GM12878 (cell line): Measurements from ENCODE around the gene LHFPL2. TPM values are rescaled to one million over a fixed set of nuclear protein-coding genes. Genes with fewer than 3 reads are reported as not detected.

Experiments used
- BACH1 ChIP-seq: fragments of 450-650 bp; IDR thresholded peaks from 2 replicates; pipeline ENCODE4 v1.6.1; 2017; ENCODE audit warnings: mild to moderate bottlenecking, borderline replicate concordance
- BRCA1 ChIP-seq: IDR thresholded peaks from 2 replicates; pipeline ENCODE4 v1.6.1; 2011; ENCODE audit warnings: low read depth, low read length, improper control_type of control experiment
- CTCF ChIP-seq, 3 experiments: IDR thresholded peaks in 2 of 3; conservative IDR thresholded peaks in 1 of 3; 2 replicates each; pipeline ENCODE4 v1.5.1; 2011; ENCODE audit warnings: low read depth in 3 of 3, low read length in 3 of 3, mild to moderate bottlenecking in 3 of 3, control low read depth in 2 of 3, moderate library complexity in 2 of 3, inconsistent platforms in 1 of 3, mixed read lengths in 1 of 3; ENCODE audit not compliant: control insufficient read depth in 2 of 3, insufficient read depth in 1 of 3; ENCODE audit errors: extremely low read depth in 1 of 3
- FOS ChIP-seq: IDR thresholded peaks from 3 replicates; pipeline ENCODE4 v1.6.1; 2011; ENCODE audit warnings: borderline replicate concordance; ENCODE audit not compliant: insufficient read length; ENCODE audit errors: extremely low read depth
- FOXK2 ChIP-seq: fragments of 450-650 bp; IDR thresholded peaks from 2 replicates; pipeline ENCODE4 v1.6.1; 2017; ENCODE audit warnings: mild to moderate bottlenecking, moderate library complexity
- FOXM1 ChIP-seq: IDR thresholded peaks from 2 replicates; pipeline ENCODE4 v1.6.1; 2012; ENCODE audit warnings: low read depth, mild to moderate bottlenecking, inconsistent platforms, low read length, moderate library complexity
- GABPA ChIP-seq: IDR thresholded peaks from 2 replicates; pipeline ENCODE4 v1.6.1; 2014; ENCODE audit warnings: antibody characterized with exemption, low read depth, mild to moderate bottlenecking, inconsistent platforms
- HCFC1 ChIP-seq: fragments of 150-350 bp; IDR thresholded peaks from 2 replicates; pipeline ENCODE4 v1.6.1; 2014; ENCODE audit warnings: low read length
- MLLT1 ChIP-seq: fragments of 450-650 bp; IDR thresholded peaks from 2 replicates; pipeline ENCODE4 v1.6.1; 2016; ENCODE audit warnings: mild to moderate bottlenecking
- POLR2AphosphoS2 ChIP-seq: IDR thresholded peaks from 2 replicates; pipeline ENCODE4 v1.6.1; 2011; ENCODE audit warnings: low read depth, mild to moderate bottlenecking, low read length, improper control_type of control experiment, moderate library complexity
- POU2F2 ChIP-seq: IDR thresholded peaks from 3 replicates; pipeline ENCODE4 v1.6.1; 2011; ENCODE audit warnings: low read depth, mild to moderate bottlenecking, low read length, borderline replicate concordance
- RELA ChIP-seq: fragments of 450-650 bp; IDR thresholded peaks from 2 replicates; pipeline ENCODE4 v1.8.0; 2014; ENCODE audit warnings: borderline replicate concordance; ENCODE audit not compliant: partially characterized antibody
- ZBTB11 ChIP-seq: fragments of 450-650 bp; formaldehyde crosslinking; IDR thresholded peaks from 2 replicates; pipeline ENCODE4 v1.5.0; 2022; ENCODE audit warnings: mild to moderate bottlenecking, missing genetic modification characterization
- polyA plus RNA-seq, 11 experiments: library from polyadenylated mRNA; depleted of rRNA in 4 of 11; unstranded in 6 of 11; stranded (reverse) in 5 of 11; fragments of >200 nt; fragmentation: Nextera tagmentation in 4 of 11; fragmentation: Illumina TruSeq in 1 of 11; extraction: Ambion mirVana in 4 of 11; extraction: Trizol in 1 of 11; gene quantifications; 1 replicate in 1 of 11; 2 replicates in 10 of 11; pipeline versions ENCODE4 v1.2.1 to v1.2.3, GENCODE V29; 2011 to 2016; ENCODE audit warnings: inconsistent platforms in 2 of 11, missing spikeins in 2 of 11, low read depth in 1 of 11
- total RNA-seq, 4 experiments: library from RNA; depleted of rRNA in 3 of 4; stranded (reverse); fragments of >200 nt in 3 of 4; fragmentation: Illumina TruSeq in 1 of 4; extraction: Trizol in 1 of 4; gene quantifications; 2 replicates each; pipeline versions ENCODE4 v1.2.1 to v1.2.3, GENCODE V29; 2013 to 2021

Gene LHFPL2
- total and polyA plus RNA-seq, 10 of the 15 experiments (the other 5 are each of a cell fraction or from before 2014, with no cell fraction given): 4.1 to 21.8 (median 12.5) TPM

- TF ChIP-seq MLLT1: no peak
- TF ChIP-seq HCFC1: no peak
- no peak for TF ChIP-seq POU2F2
- TF ChIP-seq ZBTB11 (CRISPR knock-in tag): no peak
- no peak for TF ChIP-seq FOXM1
- TF ChIP-seq BRCA1: no peak
- TF ChIP-seq FOS: no peak
- TF ChIP-seq FOXK2: no peak
- TF ChIP-seq RELA: no peak
- no peak for TF ChIP-seq POLR2AphosphoS2
- TF ChIP-seq BACH1: no peak
- no peak for TF ChIP-seq CTCF (IDR thresholded peaks at IDR 0.05 in 2 of 3, conservative IDR thresholded peaks at IDR 0.05 in 1 of 3; ENCODE audit: control insufficient read depth in 2 of 3, extremely low read depth in 1 of 3, insufficient read depth in 1 of 3, low read depth in 3 of 3, low read length in 3 of 3)
- no peak for TF ChIP-seq GABPA
Observed at GRCh38 chr5:78605611-78606010, 43.0 kb downstream of the LHFPL2 start (continued).
